A549 treated with RU486 at 1 μM for 4 hours (cell line): ENCODE measurements around the gene TRPV5. TPM values are rescaled to one million over a fixed set of nuclear protein-coding genes. Genes with fewer than 3 reads are reported as not detected.

Source experiments
- total RNA-seq: library from RNA; stranded (reverse); fragments of 200-300 nt; extraction: Qiagen RNA extraction; gene quantifications from 5 replicates; pipeline ENCODE4 v1.2.3, GENCODE V29; 2022; ENCODE audit warnings: low read depth

The TRPV5 gene
- not detected in 5 replicates for total RNA-seq

GRCh38 chr7:142933624-142934023, at the start of gene TRPV5:
TSS of gene TRPV5 (minus strand) at chr7:142933746. CDS start at chr7:142933459, 287 bp downstream.

GRCh38 chr7:142961973-142962926, 28.7 kb upstream of the TRPV5 start, which contains the start of gene KEL:
TSS of gene KEL (minus strand) at chr7:142962363. CDS start at chr7:142962206, 157 bp downstream.

GRCh38 chr7:142939226-142939910, 5.8 kb upstream of the TRPV5 start, which contains the start of gene LLCFC1:
TSS of gene LLCFC1 (plus strand) at chr7:142939484. CDS start at chr7:142939622, 138 bp downstream.

GRCh38 chr7:142885311-142886230, 48.0 kb downstream of the TRPV5 start, which contains the start of gene TRPV6:
TSS of gene TRPV6 (minus strand) at chr7:142885745.

Other genes starting within 250 kb of the TRPV5 start
- gene PRSS1, start 184.3 kb downstream of the TRPV5 start, total RNA-seq, result not detected in 5 replicates
- not detected in 5 replicates for gene PRSS2, start 162.8 kb downstream of the TRPV5 start, total RNA-seq
- 0.35 to 1.1 TPM (median 0.59 TPM) in 5 replicates for gene EPHB6, start 78.7 kb downstream of the TRPV5 start, total RNA-seq
- gene TRPV6, start 48.0 kb downstream of the TRPV5 start, total RNA-seq, result not detected in 5 replicates
- gene LLCFC1, start 5.7 kb upstream of the TRPV5 start, total RNA-seq, result not detected in 5 replicates
- not detected in 5 replicates for gene KEL, start 28.6 kb upstream of the TRPV5 start, total RNA-seq
- gene OR9A2, start 93.4 kb upstream of the TRPV5 start, total RNA-seq, result not detected in 5 replicates
- gene OR6V1, start 118.6 kb upstream of the TRPV5 start, total RNA-seq, result not detected in 5 replicates
- gene PIP, start 198.3 kb upstream of the TRPV5 start, total RNA-seq, result 0.28 TPM in 1 of 5 replicates, not detected in the others
- not detected in 5 replicates for gene TAS2R39, start 249.7 kb upstream of the TRPV5 start, total RNA-seq